SK-MEL-5 (cell line): ENCODE data around the gene PBRM1. TPM values are rescaled to one million over a fixed set of nuclear protein-coding genes. Genes with fewer than 3 reads are reported as not detected.

Source experiments
- DNase-seq: peaks from one replicate; pipeline ENCODE4 v3.0.0-alpha.2; 2016; ENCODE audit warnings: low read depth, low spot score
- in situ Hi-C: cut with HindIII; loops from 2 replicates; pipeline ENCODE4 v1.10.0; 2016; ENCODE audit warnings: low sequenced_read_pairs, high pct_unique_total_duplicates, low pct_unique_long_range_greater_than_20kb
- total RNA-seq: library from RNA; depleted of rRNA; stranded (reverse); fragments of >200 nt; shearing (Covaris generic); gene quantifications from 2 replicates; pipeline ENCODE4 v1.2.3, GENCODE V29; 2014

Gene PBRM1
- total RNA-seq, 1 experiment from 2014 or later = 41.7 TPM

DNA sequence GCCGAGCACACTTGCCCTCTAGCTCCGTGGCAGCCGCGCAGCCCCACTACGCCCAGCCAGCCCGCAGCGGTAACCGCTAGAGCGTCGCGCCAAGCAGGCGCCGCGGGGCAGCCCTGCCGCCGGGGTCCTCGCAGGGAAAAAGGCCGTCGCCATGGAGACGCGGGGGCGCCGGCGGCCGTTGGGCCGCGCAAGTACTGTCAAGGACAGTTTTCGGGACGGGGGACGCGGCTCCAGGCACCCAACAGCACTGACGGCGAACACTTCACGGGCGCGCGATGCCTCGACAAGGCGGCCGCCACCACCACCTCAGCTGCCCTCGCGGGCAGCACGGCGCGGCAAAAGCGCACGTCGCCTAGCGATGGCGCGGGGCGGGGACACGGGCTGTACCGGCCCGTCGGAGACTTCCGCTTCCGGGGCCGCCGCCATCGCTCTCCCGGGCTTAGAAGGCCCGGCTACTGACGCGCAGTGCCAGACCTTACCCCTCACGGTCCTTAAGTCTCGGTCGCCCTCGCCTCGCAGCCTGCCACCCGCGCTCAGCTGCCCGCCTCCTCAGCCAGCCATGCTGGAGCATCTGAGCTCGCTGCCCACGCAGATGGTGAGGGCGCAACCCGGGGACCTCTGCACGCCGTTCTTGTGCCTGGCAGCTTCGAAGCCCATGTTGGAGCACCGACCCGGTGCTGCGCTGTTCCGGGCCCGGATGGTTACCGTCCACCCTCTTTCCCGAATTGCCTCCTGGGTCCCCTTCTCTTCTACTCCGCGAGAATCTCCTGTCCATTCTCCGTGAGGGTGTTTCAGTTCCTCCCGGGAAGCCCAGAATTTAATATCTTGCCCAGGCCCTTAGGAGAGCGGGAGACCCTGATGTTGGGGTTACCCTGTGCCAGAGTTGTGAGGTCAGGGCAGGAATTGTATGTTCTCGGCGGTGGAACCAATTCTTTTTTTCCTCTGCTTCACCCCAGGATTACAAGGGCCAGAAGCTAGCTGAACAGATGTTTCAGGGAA, 20.3 kb upstream of the PBRM1 start, which contains the start of the genes GLT8D1 and SPCS1:
GLT8D1 (minus strand) TSS at position 104 of the 999 bp plus-strand sequence. CDS start 5,331 bp downstream, outside the sequence.
SPCS1 (plus strand) TSS at position 419 of the 999 bp plus-strand sequence; CDS start at position 560, 141 bp downstream.
- in situ Hi-C loops = no loop called here
- DNase-seq = peak; percentile 84

DNA sequence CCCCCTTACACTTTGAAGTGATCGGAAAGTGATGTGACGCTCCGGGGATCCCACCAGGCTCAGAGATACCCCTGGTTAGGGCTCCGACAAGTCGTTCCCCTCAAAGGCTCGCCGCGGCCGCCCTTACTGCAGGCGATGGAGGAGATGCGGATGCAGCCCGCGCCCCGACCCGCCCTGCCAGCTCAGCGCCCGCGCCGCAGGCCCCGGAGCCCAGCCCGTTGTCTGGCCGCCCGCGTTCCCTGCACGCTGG, 19.6 kb upstream of the PBRM1 start:
- DNase-seq = no peak
- in situ Hi-C loops = no loop called here

DNA sequence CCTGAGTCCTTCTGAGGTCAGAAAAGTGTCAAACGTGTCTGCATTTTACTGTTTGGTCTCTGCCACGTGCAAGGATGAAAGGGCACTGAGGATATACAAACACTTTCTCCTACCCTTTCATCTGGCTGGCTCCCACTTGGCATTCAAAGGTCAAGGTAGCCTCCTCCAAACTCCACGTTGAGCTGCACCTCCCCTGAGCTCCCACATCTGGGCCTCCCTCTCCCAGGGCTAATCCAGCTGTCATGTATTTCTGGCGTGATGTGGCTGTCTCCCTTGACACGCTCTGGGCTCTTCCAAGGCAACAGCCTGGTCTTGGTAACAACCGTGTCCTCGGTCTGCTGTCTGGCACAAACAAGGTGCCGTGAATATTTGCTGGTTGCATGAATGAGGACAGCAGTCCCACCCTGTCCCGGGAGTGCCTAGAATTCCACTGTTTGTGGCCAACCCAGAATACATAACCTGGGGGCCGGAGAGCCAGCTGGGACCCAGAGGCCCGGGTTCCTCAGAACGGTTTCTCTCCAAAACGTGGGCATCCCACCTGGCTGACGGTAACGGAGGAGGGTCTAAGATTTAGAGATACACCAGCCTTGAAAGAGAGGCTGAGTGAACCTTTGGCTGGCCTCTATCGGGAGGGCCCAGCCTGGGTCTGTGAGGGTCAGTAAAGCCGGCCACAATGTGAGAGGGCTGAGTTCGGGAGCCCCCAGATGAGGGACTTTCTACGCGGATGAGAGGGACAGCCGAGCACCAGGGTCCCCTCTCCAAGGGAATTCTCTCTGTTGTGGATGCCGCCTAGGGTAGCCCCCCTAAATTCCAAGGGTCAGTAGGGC, 19.1 kb upstream of the PBRM1 start:
- in situ Hi-C loops = no loop called here
- DNase-seq = no peak

DNA sequence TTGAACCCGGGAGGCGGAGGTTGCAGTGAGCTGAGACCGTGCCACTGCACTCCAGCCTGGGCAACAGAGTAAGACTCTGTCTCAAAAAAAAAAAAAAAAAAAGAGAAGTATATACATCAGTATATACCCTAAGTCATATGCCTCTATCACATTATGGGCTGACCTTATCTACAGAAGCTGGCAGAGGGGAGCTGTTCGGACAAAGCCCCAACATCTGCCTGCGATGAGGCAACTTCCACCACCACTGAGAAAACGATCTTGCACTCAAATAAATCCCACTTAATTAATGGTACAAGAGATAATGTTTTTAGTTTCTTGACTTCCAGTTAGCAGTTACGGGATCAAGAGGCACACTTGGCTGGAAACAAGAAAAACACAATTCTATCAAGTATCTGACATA, 17.6 kb upstream of the PBRM1 start:
- in situ Hi-C loops = no loop called here
- DNase-seq = no peak

DNA sequence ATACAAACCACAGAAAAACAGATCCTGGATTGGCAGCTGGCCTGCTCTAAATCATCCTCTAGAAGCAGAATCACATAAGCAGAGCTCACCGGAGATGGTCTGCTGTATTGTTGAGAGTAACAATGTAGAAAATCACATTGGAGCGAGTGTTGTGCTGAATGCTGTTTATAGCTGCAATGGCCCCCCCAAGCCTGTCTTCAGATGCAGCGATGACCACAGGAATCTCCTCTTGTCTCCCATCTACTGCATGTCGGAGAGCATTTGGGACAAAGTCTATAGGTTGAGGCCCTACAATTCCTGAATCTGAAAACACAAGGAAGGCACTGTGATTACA, 11.9 kb upstream of the PBRM1 start:
- no peak for DNase-seq
- in situ Hi-C loops = no loop called here

DNA sequence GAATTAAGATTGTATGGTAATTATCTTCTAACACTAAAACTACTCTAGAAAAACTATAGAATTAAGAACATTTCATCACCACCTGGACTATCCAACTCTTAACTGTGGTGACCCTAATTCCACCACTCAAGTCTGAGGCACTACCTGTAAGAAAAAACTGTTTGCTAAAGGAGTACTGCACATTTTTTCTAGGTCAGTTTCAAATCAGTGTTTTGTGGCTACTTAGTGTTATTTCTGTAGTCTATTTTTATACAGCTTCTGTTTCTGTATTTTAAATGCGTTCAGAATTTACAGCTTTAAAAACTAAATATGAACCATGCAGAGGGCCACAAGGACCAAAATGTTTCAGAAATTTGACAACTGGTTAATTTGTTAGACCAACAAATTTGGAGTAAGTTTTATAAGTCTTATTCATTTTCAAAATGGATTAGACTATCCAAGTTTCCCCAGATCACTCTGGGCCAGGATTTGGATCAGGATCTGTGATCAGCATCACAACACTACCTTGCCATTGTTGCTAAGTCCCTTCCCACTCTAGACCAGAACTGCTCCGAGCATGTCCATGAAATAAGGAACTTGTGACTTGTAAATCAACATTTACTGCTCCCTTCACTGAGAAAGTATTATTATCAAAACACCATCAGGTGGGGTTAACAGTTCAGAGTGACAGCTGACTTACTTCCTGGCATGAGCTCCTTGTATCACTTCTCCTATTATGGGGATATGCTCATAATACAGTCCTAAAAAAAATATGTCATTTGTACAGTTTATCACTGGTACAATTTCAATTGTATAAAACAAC, 11.3 kb upstream of the PBRM1 start:
- in situ Hi-C loops = no loop called here
- no peak for DNase-seq

DNA sequence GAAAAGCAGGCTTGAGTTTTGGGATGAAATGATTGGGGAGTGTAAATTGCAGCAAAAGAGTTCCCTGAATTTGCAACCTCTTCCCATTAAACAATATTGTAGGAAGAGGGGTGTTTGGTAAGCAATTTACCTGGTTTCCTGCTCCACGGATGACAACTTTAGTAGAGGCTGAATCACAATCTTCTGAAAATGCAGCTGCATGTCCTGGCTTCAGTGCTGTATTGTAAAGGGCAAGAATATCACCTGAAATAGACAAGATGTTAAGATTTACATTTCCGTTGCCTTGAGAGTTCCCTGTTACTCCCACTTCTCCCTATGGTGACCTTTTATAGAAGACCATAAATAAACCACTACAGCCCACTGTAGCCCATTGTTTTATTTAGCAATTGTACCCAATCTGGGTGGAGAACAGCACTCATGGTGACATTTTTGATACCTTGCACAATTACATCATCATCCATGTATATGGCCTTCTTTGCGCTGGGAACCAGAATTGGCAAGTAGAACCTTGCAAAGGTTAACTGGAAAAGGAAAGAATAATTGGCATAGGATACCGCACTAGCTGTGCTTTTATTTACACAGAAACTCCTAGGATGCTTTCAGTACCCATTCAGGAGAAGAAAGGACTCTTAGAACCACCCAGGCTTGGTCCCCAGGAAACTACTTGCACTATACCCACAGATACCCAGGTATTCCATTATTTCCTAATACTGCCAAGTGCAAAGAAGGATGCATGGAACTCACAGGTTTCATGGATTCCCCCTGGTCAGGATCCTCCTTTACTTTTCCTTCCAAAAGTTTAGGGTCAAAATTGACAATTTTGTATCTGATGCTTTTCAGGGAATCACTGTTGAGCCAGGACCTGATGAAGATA, 10.3 kb upstream of the PBRM1 start:
- in situ Hi-C loops = no loop called here
- no peak for DNase-seq

DNA sequence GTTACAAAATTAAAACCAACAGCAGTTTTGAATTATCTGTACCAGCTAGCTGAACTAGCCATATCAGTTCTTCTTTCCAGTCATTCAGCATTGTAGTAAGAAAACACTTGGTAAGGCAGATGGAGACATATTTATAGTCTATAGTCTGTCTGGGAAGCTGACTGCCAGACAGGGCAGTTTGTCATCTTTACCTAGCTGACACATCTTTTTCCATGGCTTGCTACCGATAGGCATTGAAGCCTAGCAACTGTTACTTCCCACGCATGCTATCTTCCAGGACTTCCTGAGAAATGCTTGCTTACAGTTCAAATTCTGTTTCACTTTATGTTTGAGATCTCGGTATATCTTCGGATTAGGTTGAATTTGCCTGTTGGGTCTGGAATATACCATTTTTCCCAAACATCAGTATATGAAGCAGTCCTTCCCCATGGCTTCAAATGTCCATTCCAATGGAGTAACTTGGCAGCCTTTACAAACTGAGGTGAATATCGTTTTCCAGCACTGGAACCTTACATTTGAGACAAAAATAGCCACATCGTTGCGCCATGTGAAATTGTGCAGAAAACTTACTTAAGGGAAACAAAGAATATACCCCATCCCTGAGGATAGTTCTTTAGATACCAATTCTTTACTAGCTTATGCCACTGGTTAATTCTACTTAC, 8.9 kb upstream of the PBRM1 start:
- in situ Hi-C loops = no loop called here
- DNase-seq = no peak

DNA sequence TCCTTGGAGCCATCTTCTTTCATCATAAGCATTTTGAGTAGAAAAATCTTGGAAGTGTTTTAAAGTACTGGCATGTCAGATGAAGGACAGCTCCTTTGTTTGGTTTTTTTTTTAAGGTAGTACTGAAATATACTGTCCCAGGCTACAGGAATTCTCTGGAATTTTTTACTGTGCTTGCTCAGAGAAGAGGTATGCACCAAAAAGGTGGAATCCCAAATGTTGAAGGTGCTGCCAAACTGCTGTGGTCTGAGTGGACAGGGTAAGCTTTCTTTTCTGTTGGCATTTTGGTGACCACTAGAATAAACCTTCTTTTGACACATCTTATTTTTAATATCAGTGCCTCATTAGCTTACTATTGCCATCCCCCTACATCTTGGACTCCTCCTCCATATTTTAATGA, 7.4 kb upstream of the PBRM1 start:
- in situ Hi-C loops = no loop called here
- DNase-seq = no peak

DNA sequence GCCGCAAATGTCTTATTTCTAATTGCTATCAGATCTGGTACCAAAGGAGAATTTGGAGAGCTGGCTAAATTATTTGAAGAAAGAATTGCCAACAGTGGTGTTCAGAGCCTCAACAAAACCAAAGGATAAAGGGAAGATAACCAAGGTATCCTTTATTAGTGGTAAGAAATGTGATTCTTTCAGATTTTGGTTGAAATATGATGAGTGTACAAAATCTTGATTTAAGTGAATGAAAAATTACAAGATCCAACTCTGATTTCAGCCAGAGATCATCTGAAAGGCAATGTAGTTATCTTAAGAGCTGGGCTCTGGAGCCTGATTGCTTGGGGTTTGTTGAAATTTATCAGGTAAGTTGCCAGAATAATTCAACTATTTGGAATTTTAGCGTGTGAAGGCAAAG, 4.8 kb upstream of the PBRM1 start:
- in situ Hi-C loops = no loop called here
- no peak for DNase-seq

DNA sequence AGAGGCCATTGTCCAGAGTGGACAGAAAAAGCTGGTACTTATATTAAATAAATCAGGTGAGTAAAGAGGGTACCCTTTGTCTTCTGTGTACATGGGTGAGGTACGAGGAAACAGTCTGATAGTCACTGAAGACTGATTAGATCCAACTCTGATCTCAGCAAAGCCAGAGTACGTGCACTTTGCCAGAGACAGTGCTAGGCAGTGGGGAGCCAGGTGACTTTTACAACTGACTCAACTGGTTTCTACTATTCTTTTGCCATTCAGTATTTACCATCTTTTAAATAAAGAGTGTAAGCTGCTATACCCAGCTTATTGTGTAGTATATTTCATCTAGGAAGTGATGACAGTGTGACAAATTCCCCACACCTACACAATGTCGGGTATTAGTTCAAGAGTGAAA, 3.4 kb upstream of the PBRM1 start:
- DNase-seq = no peak
- in situ Hi-C loops = no loop called here

DNA sequence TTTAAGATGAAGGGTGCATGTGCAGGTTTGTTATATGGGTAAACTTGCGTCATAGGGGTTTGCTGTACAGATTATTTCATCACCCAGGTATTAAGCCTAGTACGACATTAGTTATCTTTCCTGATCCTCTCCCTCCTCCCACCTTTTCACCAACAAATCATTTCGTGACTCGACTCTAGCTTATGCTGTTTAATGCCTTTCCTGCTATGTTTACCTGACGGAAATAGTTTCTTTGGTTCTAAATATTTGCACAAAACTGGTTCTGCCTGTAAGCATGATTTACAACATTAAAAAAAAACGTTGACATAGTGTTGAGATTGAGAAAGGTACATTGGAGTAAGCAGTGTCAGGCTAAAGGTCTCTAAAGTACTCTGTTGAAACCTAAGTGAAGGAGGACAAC, 2.6 kb upstream of the PBRM1 start:
- DNase-seq = no peak
- in situ Hi-C loops = no loop called here

DNA sequence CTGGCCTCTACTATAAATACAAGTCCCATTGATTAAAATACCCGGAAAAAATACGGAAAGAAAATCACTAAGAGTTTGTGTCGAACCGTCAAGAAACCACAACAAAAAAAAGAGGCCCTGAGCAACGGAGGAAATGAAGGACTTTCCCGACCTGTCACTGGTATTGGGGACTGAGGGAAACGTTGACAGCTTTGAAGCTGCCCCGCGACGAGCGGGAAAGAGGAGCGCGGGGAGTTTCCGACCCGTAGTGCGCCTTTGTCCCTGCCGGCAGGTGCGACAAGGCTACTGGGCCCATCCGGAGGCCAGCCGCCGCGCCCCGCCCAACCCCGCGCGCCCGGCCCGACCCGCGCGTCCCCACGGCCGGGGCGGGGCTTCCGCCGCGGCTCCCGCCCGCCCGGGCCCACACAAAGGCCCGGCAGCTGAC, 416 bp downstream of the PBRM1 start:
- peak; percentile 65 for DNase-seq
- in situ Hi-C loops = no loop called here

DNA sequence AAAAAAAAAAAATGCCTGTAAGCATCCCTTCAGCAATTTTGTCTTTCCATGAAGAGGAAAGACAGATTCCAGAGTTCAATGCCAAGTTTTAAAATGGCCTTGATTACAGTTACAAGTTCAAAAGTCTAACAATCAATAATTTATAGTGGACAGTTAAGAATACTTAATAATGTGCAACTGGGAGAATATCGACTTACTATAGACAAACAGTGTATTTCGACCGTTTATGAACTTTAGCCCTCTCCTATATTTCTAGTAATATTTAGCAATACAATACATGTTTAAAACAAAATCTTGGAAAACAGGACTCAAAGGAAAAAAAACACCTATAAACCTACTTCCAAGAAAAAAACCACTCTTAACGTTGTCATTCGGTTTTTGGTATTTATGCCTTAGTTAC, 1.5 kb downstream of the PBRM1 start:
- in situ Hi-C loops = no loop called here
- DNase-seq = no peak

DNA sequence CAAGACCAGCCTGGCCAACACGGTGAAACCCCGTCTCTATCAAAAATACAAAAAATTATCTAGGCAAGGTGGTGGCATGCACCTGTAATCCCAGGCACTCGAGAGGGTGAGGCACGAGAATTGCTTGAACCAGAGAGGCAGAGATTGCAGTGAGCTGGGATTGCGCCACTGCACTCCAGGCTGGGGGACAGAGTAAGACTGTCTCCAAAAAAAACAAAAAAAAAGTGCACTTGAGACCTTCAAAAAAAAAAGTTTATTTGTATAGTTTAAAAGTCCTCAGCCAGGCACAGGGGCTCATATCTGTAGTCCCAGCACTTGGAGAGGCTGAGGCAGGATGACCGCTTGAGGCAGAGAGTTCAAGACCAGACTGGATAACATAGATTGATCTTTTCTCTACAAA, 2.1 kb downstream of the PBRM1 start:
- in situ Hi-C loops = no loop called here
- DNase-seq = no peak

DNA sequence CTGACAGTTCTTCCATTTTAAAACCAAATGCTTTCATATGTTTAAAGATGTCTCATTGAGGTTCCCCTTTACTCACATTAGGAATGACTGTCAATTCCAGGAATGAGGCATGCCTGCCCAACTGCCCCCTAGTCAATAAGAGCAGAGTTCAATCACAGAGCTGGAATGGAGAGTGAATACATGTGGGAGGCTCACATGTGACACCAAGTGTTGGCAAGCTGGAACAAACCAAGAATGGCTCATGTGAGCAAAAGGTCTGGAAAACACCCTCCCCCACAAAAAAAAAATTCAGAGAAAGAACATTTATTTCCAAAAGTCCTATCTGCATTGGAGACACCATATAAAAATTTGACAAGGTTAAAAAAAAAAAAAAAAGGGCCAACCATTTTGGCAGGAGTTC, 3.7 kb downstream of the PBRM1 start:
- in situ Hi-C loops = no loop called here

DNA sequence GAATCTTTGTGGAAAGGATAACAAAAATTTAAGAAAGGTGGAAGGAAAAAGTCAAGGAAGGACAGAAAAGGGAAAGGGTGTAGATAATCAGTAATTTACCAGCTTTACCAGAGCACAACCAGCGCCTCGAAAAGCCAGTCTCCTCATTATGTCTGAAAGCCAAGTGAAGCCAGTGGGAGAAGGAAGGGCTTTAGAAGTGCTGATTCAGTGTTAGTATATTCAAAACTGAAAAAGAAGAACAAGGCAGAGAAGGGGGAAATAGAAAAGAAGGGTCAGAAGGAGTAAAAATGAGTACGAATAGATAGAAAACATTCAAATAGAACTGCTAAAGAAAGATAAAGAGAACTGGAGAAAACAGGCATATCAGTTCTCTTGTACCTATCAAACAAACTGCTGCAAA, 4.1 kb downstream of the PBRM1 start:
- in situ Hi-C loops = no loop called here
- DNase-seq = no peak

More for the DNA sequence above, 3.7 kb downstream of the PBRM1 start:
- peak; percentile 85 for DNase-seq
